Measurements from ENCODE around the gene NPPA.

The NPPA gene

DNA sequence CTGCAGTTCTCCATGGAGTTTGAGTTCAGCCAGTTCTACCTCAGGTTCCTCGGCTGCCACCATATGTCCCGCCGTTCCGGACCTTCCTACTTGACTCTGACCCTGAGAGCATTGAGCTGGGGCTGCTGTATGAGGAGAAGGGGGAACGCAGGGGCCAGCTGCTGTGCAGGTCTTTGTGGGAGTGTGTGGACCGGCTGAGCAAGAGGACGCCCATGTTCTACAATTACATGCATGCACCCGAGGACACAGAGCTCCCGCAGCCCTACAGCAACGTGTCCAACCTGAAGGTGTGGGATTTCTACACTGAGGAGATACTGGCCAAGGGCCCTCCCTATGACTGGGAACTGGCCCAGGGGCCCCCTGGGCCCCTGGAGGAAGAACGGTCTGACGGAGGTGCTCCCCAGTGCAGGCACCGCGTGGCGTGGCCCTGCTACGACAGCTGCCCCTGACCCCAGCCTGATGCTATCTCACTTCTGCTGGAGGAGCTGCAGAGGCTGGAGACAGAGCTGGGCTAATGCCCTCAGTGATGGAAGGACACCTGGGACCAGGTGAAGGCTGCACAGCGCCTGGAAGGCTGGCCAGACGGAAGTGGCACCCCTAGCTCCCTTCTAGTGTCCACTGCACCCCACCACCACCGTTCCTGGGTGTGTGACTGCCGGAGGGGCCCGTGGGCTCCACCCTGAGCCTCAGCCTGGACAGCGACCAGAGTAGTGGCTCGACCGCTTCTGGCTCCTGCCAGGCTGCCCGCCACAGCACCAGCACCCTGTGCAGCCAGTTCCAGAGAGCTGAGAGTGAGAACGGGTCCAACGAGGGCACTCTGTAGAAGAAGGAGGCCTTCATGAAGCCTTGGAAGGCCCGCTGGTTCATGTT is 32.0 kb upstream of the NPPA start:
- TF ChIP-seq, protein P1, sequence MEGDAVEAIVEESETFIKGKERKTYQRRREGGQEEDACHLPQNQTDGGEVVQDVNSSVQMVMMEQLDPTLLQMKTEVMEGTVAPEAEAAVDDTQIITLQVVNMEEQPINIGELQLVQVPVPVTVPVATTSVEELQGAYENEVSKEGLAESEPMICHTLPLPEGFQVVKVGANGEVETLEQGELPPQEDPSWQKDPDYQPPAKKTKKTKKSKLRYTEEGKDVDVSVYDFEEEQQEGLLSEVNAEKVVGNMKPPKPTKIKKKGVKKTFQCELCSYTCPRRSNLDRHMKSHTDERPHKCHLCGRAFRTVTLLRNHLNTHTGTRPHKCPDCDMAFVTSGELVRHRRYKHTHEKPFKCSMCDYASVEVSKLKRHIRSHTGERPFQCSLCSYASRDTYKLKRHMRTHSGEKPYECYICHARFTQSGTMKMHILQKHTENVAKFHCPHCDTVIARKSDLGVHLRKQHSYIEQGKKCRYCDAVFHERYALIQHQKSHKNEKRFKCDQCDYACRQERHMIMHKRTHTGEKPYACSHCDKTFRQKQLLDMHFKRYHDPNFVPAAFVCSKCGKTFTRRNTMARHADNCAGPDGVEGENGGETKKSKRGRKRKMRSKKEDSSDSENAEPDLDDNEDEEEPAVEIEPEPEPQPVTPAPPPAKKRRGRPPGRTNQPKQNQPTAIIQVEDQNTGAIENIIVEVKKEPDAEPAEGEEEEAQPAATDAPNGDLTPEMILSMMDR (IDR thresholded peaks at IDR 0.05; ENCODE audit: insufficient read depth, missing control alignments): no peak
- DNase-seq (ENCODE audit: insufficient read length, low spot score): no peak
- no peak for FAIRE-seq

DNA sequence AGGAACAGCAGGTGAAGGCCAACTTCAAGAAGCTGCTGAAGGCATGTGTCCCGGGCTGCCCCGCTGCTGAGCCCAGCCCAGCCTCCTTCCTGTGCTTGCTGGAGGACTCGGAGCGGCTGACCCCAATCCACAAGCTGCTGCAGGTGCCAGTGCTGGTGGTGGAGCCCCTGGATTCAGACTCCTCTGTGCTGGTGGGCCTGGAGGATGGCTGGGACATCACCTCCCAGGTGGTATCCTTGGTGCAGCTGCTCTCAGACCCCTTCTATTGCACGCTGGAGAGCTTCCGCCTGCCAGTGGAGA is 31.3 kb upstream of the NPPA start:
- no peak for DNase-seq (ENCODE audit: insufficient read length, low spot score)
- TF ChIP-seq, protein P1 (IDR thresholded peaks at IDR 0.05; ENCODE audit: insufficient read depth, missing control alignments): no peak

DNA sequence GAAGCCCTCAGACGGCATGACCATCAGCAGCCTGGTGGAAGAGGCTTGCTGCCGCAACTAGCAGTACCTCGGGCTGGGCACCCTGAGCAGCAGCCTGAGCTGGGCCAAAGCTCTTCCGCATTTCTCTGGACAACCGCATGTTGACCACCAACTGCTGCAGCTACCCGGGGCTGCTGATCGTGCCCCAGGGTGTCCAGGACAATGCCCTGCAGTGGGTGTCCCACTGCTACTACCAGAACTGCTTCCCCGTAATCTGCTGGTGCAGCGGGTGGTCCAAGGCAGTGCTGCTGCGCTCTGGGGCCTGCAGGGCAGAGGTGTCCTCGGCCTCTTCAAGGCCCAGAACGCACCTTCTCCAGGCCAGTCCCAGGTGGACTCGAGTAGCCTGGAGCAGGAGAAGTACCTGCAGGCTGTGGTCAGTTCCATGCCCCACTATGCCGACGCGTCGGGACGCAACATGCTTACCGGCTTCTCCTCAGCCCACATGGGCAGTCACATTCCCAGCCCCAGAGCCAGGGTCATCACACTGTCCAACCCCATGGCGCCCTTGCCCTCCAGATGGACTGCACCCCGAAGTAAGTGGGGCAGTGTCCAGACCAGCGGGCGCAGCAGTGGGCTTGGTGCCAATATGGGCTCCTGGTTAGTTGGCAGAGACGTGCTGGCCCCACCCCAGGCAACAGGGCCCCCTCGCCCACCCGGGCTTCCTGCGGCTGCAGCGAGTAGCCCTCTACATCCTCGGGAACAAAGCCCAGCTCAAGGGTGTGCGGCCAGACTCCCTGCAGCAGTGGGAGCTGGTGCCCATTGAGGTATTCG is 30.7 kb upstream of the NPPA start:
- FAIRE-seq (no peak), DNase-seq (ENCODE audit: insufficient read length, low spot score) (no peak)
- TF ChIP-seq, protein P1 (IDR thresholded peaks at IDR 0.05; ENCODE audit: insufficient read depth, missing control alignments): no peak

More for the DNA sequence above, 31.3 kb upstream of the NPPA start:
- no peak for FAIRE-seq

DNA sequence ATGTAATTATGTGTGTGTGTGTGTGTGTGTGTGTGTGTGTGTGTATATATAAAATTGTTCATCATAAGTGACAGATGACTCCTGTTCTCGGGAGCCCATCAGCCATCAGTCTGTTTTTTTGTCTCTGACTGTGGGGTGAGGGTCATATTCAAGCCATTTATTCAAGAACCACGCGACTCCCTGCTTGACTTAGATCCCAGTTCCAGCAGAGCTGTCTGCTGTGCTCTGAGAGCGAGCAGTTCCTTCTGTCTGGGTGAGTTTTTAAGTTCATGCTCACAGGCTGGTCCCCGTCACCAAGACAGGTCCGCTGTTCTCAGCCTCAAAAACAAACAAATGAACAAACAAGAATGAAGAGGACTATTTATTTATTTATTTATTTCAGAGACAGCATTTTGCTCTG is 29.5 kb upstream of the NPPA start:
- no peak for FAIRE-seq
- no peak for DNase-seq (ENCODE audit: insufficient read length, low spot score)
- TF ChIP-seq, protein P1 (IDR thresholded peaks at IDR 0.05; ENCODE audit: insufficient read depth, missing control alignments): no peak

DNA sequence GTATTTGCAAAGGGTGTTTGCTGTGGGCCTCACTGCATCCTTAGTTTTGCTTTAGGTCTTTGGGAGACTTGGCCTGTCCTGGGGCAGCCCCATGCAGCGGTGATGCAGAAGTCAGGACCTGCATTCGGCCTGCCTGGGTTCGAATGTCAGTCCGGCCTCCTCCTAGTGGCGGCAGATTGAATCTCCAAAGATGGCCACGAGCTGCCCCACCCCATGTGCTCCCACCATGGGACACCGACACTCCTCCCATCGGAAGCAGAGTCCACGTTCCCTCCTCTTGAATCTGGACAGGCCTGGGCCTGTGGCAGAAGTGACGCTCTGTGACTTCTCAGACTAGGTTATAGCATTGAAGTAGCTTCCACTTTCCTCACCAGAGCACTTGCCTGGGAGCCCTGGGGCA is 27.5 kb upstream of the NPPA start:
- FAIRE-seq (no peak), DNase-seq (ENCODE audit: insufficient read length, low spot score) (no peak)
- TF ChIP-seq, protein P1 (IDR thresholded peaks at IDR 0.05; ENCODE audit: insufficient read depth, missing control alignments): no peak

DNA sequence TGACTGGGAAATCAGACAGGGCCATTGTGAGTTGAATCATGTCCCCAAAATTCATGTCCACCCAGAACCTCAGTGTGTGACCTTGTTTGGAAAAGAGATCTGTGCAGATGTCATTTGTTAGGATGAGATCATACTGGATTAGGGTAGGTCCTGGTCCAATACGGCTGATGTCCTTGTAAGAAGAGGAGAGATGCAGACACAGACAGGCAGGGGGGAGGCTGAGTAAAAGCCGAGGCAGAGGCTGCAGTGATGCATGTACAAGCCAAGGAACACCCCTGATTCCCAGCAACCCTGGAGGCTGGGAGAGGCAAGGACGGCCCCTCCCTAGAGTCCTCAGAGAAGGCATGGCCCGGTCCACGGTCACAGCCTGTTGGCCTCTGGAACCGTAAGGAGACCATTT is 27.0 kb upstream of the NPPA start:
- TF ChIP-seq, protein P1 (IDR thresholded peaks at IDR 0.05; ENCODE audit: insufficient read depth, missing control alignments): no peak
- DNase-seq (ENCODE audit: insufficient read length, low spot score) (no peak), FAIRE-seq (no peak)

DNA sequence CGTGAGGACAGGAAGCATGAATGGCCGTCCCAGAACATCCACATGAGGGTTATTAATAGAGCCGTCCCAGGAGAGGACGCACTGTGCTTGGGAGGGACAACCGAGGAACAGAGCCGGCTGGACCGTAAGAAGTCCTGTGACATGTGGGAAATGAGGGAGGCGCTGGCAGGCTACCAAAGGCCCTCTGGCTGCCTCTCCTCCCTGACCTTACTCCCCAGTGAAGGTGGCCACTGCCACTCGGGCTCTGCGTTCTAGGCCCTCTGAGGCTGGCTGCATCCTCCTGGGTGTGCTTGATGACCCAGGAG is 26.6 kb upstream of the NPPA start:
- TF ChIP-seq, protein P1 (IDR thresholded peaks at IDR 0.05; ENCODE audit: insufficient read depth, missing control alignments): no peak
- FAIRE-seq: no peak

More for the DNA sequence above, 26.6 kb upstream of the NPPA start:
- DNase-seq (ENCODE audit: insufficient read length, low spot score): no peak
